ENCODE measurements around the gene SUN5. TPM values are rescaled to one million over a fixed set of nuclear protein-coding genes. Genes with fewer than 3 reads are reported as not detected.
A peak's percentile ranks its signal among the peaks of the same experiment; 100 is the strongest.

The SUN5 gene
- total and polyA plus RNA-seq, 2 of the 8 experiments (the other 6 are each of a cell fraction or from before 2014, with no cell fraction given), result not detected

DNA sequence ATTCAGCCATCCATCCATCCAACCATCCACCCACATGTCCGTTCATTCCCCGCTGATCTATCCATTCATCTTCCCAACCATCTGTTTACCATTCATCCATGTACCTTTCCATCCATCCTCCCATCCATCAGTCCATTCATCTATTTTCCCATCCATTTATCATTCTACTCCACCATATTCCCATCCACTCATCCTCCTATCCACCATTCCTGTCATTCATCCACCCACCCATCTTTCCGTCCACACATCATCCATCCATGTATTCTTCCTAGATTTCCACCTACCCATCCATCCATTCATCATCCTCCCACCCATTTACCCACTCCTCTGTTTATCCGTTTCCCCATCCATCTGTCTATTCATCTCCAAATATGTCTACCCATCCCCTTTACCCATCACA, 34.0 kb upstream of the SUN5 start:
- Histone ChIP-seq H2BK15ac (ENCODE audit: low read length) (no peak overlapping the region), H4K5ac (ENCODE audit: insufficient read length, low read depth, low read length) (no peak overlapping the region), H3K27me3 (replicated peaks in 1 of 4; ENCODE audit: control insufficient read depth in 3 of 4, extremely low read depth in 1 of 4, insufficient read depth in 3 of 4, low read length in 3 of 4) (peaks cover 0 to 3% (median 0%) of the 10 kb centered on the region in 4 experiments; a peak in 1 of 7 replicates), H3K27ac (ENCODE audit: low read depth, low read length) (no peak overlapping the region), H3K4me2 (ENCODE audit: insufficient read depth in 1 of 2, low read depth in 2 of 2, low read length in 2 of 2) (no peak overlapping the region), H2BK20ac (ENCODE audit: low read length) (no peak overlapping the region), H4K8ac (ENCODE audit: extremely low read depth, insufficient read depth, low read length) (no peak overlapping the region), H3K9me3 (ENCODE audit: insufficient read depth in 2 of 2, low read depth in 1 of 2, low read length in 1 of 2) (no peaks in the 10 kb centered on the region), H3K23ac (ENCODE audit: insufficient read length) (no peak overlapping the region), H3K9ac (replicated peaks in 1 of 4; ENCODE audit: extremely low read depth in 1 of 4, low read depth in 3 of 4, low read length in 3 of 4) (no peak overlapping the region), H3K79me1 (ENCODE audit: low read depth, low read length) (no peaks in the 10 kb centered on the region), H2BK120ac (replicated peaks; ENCODE audit: low read depth, low read length) (no peak overlapping the region), H2AK5ac (ENCODE audit: low read depth, low read length) (no peak overlapping the region), H3K14ac (ENCODE audit: insufficient read length) (no peak overlapping the region), H3K18ac (ENCODE audit: extremely low read depth, low read length) (no peak overlapping the region), H3K36me3 (ENCODE audit: control insufficient read depth in 2 of 4, insufficient read depth in 4 of 4, low read length in 3 of 4) (no peaks in the 10 kb centered on the region), H3K23me2 (ENCODE audit: low read depth, low read length) (peaks cover 7% of the 10 kb centered on the region; the same call in 1 of the 2 replicates), H4K20me1 (replicated peaks in 1 of 2; ENCODE audit: control insufficient read depth in 1 of 2, insufficient read depth in 2 of 2, low read length in 2 of 2) (no peaks in the 10 kb centered on the region), H3K56ac (replicated peaks; ENCODE audit: insufficient read length, low read depth, low read length) (peak overlapping the region; percentile 34), H3K4ac (replicated peaks; ENCODE audit: insufficient read length, low read depth, low read length) (no peak overlapping the region), H3K4me3 (ENCODE audit: extremely low read depth in 1 of 4, insufficient read depth in 2 of 4, low read depth in 3 of 4, low read length in 4 of 4) (no peak overlapping the region), H3K4me1 (replicated peaks in 1 of 4; ENCODE audit: control insufficient read depth in 3 of 4, insufficient read depth in 4 of 4, low read length in 3 of 4) (no peaks in the 10 kb centered on the region), H2BK5ac (ENCODE audit: low read depth, low read length) (no peak overlapping the region), H4K91ac (replicated peaks; ENCODE audit: insufficient read length, low read length) (no peak overlapping the region), H2BK12ac (ENCODE audit: low read depth, low read length) (no peak overlapping the region), H3K79me2 (ENCODE audit: control insufficient read depth in 1 of 2, insufficient read depth in 2 of 2, low read length in 2 of 2) (no peaks in the 10 kb centered on the region), H2AFZ (ENCODE audit: low read length) (no peak overlapping the region)
- ChIA-PET POLR2A (ENCODE audit: partially characterized antibody) (no interaction called here), CTCF (ENCODE audit: partially characterized antibody) (interaction anchor here (1.4 kb wide), 1 partner anchor 144 kb away, joined by 3 read pairs; no protein-coding TSS in a partner anchor)
- DNase-seq (ENCODE audit: low read depth in 1 of 2, low spot score in 2 of 2) (no peak), FAIRE-seq (no peak)
- TF ChIP-seq ASH2L (IDR thresholded peaks at IDR 0.05; ENCODE audit: low read length) (no peak), MAFK (IDR thresholded peaks at IDR 0.05; ENCODE audit: low read depth, low read length) (no peak), KDM4A (IDR thresholded peaks at IDR 0.05; ENCODE audit: low read depth, low read length, severe bottlenecking) (no peak), SAP30 (IDR thresholded peaks at IDR 0.05; ENCODE audit: insufficient read depth, insufficient replicate concordance, low read length) (no peak), POLR2A (IDR thresholded peaks at IDR 0.05; ENCODE audit: control extremely low read depth in 1 of 2, low read depth in 2 of 2, low read length in 2 of 2) (no peak), SP2 (IDR thresholded peaks at IDR 0.05; ENCODE audit: low read length) (no peak)
- TF ChIP-seq, protein P1, sequence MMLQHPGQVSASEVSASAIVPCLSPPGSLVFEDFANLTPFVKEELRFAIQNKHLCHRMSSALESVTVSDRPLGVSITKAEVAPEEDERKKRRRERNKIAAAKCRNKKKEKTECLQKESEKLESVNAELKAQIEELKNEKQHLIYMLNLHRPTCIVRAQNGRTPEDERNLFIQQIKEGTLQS (IDR thresholded peaks at IDR 0.05; ENCODE audit: insufficient read depth, low read depth, low read length), result no peak
- WGBS, 2 experiments (ENCODE audit: extremely low coverage in 1 of 2, insufficient coverage in 1 of 2, insufficient read length in 1 of 2, insufficient replicate concordance in 2 of 2, low coverage in 1 of 2, low lambda C conversion rate in 2 of 2, missing lambda C conversion rate in 1 of 2), result 85 to 100% methylated on average over 2 to 4 of the region's 4 CpGs
